Ramos (cell line): ENCODE data around the gene HECTD4.

Experiments
- in situ Hi-C: fragments of 300-500 bp; cut with MboI; formaldehyde crosslinking; loops from one replicate; pipeline ENCODE4 v1.14.3; 2022; ENCODE audit warnings: low sequenced_read_pairs; ENCODE audit not compliant: unreplicated experiment

HECTD4 gene

DNA sequence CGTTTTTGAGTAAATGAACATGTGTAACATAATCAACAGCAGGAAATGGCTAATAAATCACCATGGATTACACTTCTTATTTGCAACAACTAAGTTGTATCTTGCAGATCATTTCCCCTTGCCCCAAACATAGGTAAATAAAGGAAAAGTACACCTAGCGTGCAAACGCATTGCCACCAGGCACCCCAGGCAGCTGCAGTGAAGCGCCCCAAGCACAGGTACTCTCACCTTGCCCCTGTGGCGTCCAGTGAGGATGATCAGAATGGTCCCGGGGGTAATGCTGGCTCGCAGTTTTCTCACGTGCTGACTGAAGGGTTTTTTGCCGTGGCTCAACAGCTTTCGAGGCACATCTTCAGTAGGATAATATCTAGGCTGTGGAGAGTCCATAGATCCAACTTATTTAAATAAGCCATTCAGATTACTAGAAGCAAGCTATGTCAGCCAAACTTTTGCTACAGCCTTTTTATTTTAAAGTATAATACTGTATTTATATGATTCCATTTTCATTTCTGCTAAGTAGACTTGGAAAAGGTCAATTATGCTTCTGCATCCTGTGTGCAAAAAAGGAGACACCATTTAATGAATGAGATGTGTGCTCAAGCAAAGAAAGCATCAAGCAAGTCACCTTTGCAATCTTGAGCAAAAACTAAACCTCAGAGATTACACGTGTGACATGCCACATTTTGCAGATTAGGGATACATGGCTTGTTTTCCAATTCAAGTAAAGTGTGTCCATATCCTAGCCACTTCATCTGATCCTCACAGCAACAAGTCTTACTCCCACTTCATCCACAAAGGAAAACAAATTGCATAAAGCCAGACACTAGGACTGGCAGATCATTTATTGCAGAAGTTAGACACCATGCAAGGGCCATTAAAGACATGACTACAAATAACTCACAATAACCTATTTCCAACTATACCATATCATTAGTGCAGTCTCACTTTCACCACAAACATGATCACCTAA is 24.6 kb upstream of the HECTD4 start:
- in situ Hi-C loops, result no loop called here

DNA sequence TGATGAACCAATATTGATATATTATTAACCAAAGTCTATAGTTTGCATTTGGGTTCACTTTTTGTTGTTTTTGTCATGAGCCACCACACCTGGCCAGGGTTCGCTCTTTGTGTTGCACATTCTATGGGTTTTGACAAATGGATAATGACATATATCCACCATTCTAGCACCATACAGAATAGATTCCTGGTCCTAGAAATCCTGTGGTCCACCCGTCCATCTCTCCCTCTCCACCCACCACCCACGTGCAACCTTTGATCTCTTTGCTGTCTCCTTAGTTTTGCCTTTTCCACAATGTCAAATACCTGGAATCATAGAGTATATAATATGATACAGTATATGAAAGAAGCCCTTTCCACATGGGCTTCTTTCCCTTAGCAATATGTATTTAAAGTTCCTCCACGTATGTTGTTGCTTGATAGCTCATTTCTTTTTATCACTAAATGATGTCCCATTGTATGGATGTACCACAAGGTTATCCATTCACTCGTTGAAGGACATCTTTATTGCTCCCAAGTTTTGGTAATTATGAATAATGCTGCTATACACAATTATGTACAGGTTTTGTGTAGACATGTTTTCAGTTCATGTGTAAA is 19.8 kb upstream of the HECTD4 start:
- in situ Hi-C loops, result no loop called here

DNA sequence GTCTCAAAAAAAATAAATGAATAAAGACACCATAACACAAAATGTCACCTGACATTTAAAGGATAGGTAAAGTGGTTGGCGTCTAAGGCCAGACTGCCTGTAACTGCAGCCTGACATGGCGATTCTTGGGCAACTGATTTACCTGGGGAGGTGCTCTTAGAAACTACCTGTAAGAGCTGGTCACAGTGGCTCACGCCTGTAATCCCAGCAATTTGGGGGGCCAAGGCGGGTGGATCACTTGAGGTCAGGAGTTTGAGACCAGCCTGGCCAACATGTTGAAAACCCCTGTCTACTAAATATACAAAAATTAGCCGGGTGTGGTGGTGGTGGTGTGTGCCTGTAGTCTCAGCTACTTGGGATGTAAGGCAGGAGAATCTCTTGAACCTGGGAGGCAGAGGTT is 18.8 kb upstream of the HECTD4 start:
- in situ Hi-C loops, result no loop called here

DNA sequence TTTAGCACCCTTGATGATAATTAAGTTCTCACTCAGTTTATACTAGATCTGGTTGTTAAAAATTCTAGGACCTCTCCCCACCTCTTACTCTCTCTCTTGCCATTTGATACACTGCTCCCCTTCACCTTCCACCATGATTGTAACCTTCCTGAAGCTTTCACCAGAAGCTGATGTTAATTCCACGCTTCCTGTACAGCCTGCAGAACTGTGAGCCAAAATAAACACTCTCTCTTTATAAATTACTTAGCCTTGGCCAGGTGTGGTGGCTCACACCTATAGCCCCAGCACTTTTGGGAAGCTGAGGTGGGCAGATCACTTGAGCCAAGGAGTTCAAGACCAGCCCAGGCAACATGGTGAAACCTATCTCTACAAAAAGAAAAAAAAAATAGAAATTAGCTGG is 11.1 kb upstream of the HECTD4 start:
- in situ Hi-C loops, result no loop called here

DNA sequence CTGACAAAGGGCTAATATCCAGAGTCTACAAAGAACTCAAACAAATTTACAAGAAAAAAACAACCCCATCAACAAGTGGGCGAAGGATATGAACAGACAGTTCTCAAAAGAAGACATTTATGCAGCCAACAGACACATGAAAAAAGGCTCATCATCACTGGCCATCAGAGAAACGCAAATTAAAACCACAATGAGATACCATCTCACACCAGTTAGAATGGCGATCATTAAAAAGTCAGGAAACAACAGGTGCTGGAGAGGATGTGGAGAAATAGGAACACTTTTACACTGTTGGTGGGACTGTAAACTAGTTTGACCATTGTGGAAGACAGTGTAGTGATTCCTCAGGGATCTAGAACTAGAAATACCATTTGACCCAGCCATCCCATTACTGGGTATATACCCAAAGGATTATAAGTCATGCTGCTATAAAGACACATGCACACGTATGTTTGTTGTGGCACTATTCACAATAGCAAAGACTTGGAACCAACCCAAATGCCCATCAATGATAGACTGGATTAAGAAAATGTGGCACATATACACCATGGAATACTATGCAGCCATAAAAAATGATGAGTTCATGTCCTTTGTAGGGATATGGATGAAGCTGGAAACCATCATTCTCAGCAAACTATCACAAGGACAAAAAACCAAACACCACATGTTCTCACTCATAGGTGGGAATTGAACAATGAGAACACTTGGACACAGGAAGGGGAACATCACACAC is 7.9 kb upstream of the HECTD4 start:
- in situ Hi-C loops, result loop anchor here (10.0 kb wide), 2 partner anchors 195 to 445 kb away; no protein-coding TSS in a partner anchor

DNA sequence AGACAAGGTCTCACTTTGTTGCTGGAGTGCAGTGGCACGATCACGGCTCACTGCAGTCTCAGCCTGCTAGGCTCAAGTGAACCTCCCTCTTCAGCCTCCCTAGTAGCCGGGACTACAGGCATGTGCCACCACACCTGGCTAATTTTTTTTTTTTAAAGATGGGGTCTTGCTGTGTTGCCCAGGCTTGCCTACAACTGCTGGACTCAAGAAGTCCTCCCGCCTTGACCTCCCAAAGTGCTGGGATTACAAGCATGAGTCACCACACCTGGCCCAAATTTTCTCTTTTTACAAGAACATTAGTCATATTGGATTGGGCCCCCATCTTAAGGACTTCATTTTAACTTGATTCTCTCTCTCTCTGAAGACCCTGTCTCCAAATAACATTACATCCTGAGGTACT is 7.0 kb upstream of the HECTD4 start:
- in situ Hi-C loops, result loop anchor here (10.0 kb wide), 2 partner anchors 194 to 444 kb away; no protein-coding TSS in a partner anchor

DNA sequence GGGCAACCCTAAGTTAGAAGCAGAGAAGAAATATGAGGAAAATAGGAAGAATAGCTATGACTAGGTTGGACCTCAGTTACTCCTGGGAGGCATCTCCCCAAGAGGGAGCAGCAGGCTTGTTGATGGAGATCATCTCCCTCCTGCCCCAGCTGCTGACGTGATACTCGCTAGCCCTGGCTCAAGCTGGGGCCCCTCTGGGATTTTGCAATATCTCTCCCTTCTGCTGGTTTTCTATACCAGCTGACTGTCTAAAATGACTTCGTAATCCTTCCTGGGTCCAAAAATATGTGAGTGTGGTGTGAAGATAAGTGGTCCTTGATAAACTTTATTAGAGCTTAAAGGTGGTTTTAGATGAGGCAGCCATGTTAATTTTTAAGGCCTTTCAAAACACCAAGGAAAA is 4.5 kb upstream of the HECTD4 start:
- in situ Hi-C loops, result loop anchor here (10.0 kb wide), 2 partner anchors 192 to 442 kb away; no protein-coding TSS in a partner anchor

GRCh38 chr12:112382866-112383265 is 635 bp upstream of the HECTD4 start:
- in situ Hi-C loops, result loop anchor here (10.0 kb wide), 2 partner anchors 188 to 438 kb away; no protein-coding TSS in a partner anchor

DNA sequence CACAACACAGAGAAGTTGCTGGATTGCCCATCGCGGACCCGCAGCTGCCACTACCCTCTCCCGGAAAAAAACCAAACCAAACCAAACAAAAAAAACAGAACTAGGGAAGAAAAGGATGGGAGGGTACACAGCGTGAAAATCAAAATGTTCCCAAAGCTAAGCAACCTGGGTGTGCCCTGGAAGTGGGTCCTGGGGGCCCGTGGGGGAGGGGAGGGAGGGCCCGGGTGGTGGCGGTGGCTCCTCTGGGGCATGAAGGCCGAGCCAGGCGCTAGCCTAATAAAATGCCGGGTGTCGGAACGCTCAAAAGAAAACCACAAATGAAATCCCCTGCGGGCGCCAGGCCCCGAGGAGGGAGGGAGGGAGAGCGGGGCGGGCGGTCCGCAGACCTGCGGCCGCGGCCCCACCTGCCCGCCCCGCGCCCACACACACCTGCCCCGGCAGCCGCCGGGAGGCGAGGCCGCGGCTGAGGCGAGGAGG is 787 bp downstream of the HECTD4 start:
- in situ Hi-C loops, result loop anchor here (10.0 kb wide), 2 partner anchors 187 to 437 kb away; no protein-coding TSS in a partner anchor

DNA sequence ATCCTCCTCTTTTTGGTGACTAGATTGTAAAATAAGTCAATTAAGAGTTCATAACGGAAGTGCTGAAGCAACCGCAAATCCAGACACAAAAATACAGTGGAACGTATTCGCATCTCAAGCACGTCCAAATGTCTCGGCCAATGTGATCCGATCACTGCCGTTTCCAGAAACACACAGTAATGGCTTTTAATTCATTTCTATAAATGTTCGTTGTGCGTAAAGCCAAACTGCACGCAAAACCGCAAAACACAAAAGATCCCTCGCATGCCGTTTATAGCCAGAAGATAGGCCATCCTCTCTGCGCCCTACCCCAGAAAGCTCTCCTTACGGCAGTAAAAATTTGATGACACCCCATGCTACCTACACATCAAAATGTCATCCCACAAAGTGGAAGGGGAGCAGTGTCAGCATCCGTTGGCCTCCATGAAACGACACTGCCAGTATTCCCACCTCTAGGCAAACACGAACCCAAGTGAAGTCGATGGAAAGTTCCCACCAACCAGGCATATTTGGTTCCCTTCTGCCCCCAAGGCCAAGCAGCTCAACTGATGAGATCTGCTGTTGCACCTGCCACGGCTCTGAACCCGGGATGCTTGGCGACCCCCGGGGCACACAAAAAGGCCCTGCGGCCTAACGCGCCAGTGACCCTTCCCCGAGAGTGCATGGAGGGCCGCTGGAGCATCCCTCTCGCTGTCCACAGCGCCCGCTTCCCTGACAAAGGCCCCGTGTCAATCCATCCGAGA is 1.4 kb downstream of the HECTD4 start:
- in situ Hi-C loops, result loop anchor here (10.0 kb wide), 2 partner anchors 186 to 436 kb away; no protein-coding TSS in a partner anchor

GRCh38 chr12:112375105-112375504 is 7.1 kb downstream of the HECTD4 start:
- in situ Hi-C loops, result no loop called here

GRCh38 chr12:112374166-112374740 is 8.0 kb downstream of the HECTD4 start:
- in situ Hi-C loops, result no loop called here

GRCh38 chr12:112370868-112371510 is 11.2 kb downstream of the HECTD4 start:
- in situ Hi-C loops, result no loop called here

- in situ Hi-C loops, result no loop called here
Measured at GRCh38 chr12:112370199-112370598, 12.0 kb downstream of the HECTD4 start.

GRCh38 chr12:112368856-112369255 is 13.4 kb downstream of the HECTD4 start:
- in situ Hi-C loops, result no loop called here

DNA sequence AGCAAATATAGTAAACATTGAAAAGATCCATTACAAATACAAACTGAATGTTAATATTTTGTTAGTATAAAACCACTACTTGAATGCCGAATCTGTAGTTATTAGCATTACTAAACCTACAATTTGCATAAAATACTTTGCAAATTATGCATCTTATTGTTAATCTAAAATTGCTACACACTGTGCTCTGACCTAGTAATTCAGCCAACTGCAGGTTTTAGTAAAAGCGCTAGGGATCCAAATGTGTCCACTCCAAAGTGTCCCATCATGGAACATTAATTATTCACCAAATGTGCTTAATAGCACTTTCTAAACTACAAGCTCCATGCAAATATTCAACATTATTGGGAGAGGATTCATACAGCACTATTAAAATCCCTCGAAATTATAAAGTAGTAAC is 14.3 kb downstream of the HECTD4 start:
- in situ Hi-C loops, result no loop called here

DNA sequence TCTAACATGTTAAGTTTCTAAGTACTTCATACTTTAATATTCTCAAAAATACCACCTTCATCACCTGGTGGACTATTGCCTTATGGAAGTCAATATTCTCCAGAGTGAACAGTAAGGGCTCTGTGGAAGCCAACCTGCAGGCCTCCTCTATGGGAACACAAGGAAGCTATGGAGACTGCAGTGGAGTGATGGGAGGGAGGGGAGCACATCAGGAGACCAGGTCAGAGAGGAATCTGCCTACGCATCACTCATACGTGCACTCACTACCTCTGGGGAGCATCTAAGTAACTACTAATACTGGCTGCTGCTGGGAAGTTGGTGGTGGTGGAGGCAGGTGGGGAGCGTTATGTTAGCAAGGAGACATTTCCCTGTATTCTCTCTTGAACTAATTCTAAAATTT is 19.9 kb downstream of the HECTD4 start:
- in situ Hi-C loops, result no loop called here

DNA sequence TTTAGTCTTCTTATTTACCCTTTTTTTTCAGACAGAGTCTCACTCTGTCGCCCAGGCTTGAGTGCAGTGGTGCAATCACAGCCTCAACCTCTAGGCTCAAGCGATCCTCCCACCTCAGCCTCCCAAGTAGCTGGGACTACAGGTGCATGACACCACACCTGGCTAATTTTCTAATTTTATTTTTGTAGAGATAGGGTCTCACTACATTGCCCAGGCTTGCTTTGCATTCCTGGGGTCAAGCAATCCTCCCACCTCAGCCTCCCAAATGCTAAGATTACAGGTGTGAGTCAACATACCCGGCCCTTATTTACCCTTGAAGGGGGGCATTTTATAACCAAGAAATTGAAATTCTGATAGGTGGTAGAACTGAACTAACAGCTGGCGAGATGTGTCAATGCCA is 21.0 kb downstream of the HECTD4 start:
- in situ Hi-C loops, result no loop called here

GRCh38 chr12:112359290-112359689 is 22.9 kb downstream of the HECTD4 start:
- in situ Hi-C loops, result no loop called here
